K562 (cell line): Measurements from ENCODE around the gene CSTPP1. TPM values are rescaled to one million over a fixed set of nuclear protein-coding genes. Genes with fewer than 3 reads are reported as not detected.

Experiments
- ATAC-seq: fragments of 200-7000 bp; cut with Tn5 transposase; 3 replicates; pipeline ENCODE4 v1.9.1; 2020; ENCODE audit warnings: moderate library complexity
- BruUV-seq: library from RNA; stranded (reverse); fragments of 400-500 nt; replicated peaks from 2 replicates; lab custom pipeline; 2021; lab: Mats Ljungman, UMichigan
- CTCF ChIA-PET: fragments of 300-600 bp; formaldehyde crosslinking; extraction: SDS; loops from one replicate; lab custom pipeline; 2021; ENCODE audit warnings: low intra/inter-chr PET ratio; lab: Yijun Ruan, JAX
- POLR2A ChIA-PET: fragments of 300-600, 350-650 bp; sonication (Branson Sonifier 250); formaldehyde crosslinking; extraction: SDS; loops from one replicate; lab custom pipeline; 2021; ENCODE audit warnings: antibody characterized with exemption, inconsistent platforms; lab: Yijun Ruan, JAX
- DNase-seq, 4 experiments: peaks; one replicate each; pipeline versions ENCODE4 v3.0.0 to v3.0.0-alpha.2; 2011 to 2018; ENCODE audit warnings: low spot score in 3 of 4, mixed read lengths in 3 of 4; ENCODE audit errors: extremely low read depth in 1 of 4
- FAIRE-seq: peaks from 2 replicates; lab custom pipeline; 2011; peaks lifted over from hg19 to GRCh38; lab: Jason Lieb, UNC
- H2AFZ ChIP-seq: 2 replicates; pipeline ENCODE4 v1.6.0; 2011; ENCODE audit warnings: low read depth, low read length, control low read depth, inconsistent platforms
- H3K27ac ChIP-seq: fragments of 200-600 bp; 3 replicates; pipeline ENCODE4 v1.8.0; 2011; ENCODE audit warnings: low read depth, mild to moderate bottlenecking, control low read depth, inconsistent platforms, low read length, moderate library complexity, mixed read lengths; ENCODE audit errors: extremely low read depth
- H3K27me3 ChIP-seq, 2 experiments: fragments of 300-600 bp in 1 of 2; 2 replicates in 1 of 2; 3 replicates in 1 of 2; pipeline versions ENCODE4 v1.6.0 to v1.8.0; 2011; ENCODE audit warnings: inconsistent platforms in 2 of 2, low read length in 2 of 2, mild to moderate bottlenecking in 1 of 2, mixed read lengths in 1 of 2, moderate library complexity in 1 of 2; ENCODE audit not compliant: control insufficient read depth in 2 of 2, insufficient read depth in 2 of 2
- H3K36me3 ChIP-seq: fragments of 300-600 bp; 3 replicates; pipeline ENCODE4 v1.8.0; 2011; ENCODE audit warnings: mild to moderate bottlenecking, low read length, inconsistent platforms; ENCODE audit not compliant: control insufficient read depth, insufficient read depth
- H3K4me1 ChIP-seq, 2 experiments: fragments of 200-600 bp in 1 of 2; replicated peaks in 1 of 2; 2 replicates in 1 of 2; 3 replicates in 1 of 2; pipeline versions ENCODE4 v1.5.1 to v1.8.0; 2011; ENCODE audit warnings: inconsistent platforms in 2 of 2, low read length in 2 of 2, mild to moderate bottlenecking in 1 of 2, mixed read lengths in 1 of 2, moderate library complexity in 1 of 2; ENCODE audit not compliant: control insufficient read depth in 2 of 2, insufficient read depth in 2 of 2
- H3K4me2 ChIP-seq: 2 replicates; pipeline ENCODE4 v1.6.1; 2011; ENCODE audit warnings: low read length, control low read depth, inconsistent platforms, mixed read lengths; ENCODE audit not compliant: insufficient read depth
- H3K4me3 ChIP-seq: fragments of 200-600 bp; sonication (generic), shearing (Covaris generic); 2 replicates; pipeline ENCODE4 v1.5.1; 2016; ENCODE audit warnings: control low read depth, inconsistent platforms
- H3K79me2 ChIP-seq: fragments of 200-600 bp; 3 replicates; pipeline ENCODE4 v1.8.0; 2011; ENCODE audit warnings: low read length, inconsistent platforms; ENCODE audit not compliant: control insufficient read depth, insufficient read depth
- H3K9ac ChIP-seq, 2 experiments: 2 replicates each; pipeline versions ENCODE4 v1.6.0 to v1.6.1; 2011; ENCODE audit warnings: low read depth in 2 of 2, low read length in 2 of 2, control low read depth in 1 of 2, inconsistent platforms in 1 of 2, mild to moderate bottlenecking in 1 of 2, mixed read lengths in 1 of 2; ENCODE audit not compliant: insufficient read depth in 1 of 2
- H3K9me1 ChIP-seq: one replicate; pipeline ENCODE4 v1.6.0; 2011; ENCODE audit warnings: inconsistent platforms, mild to moderate bottlenecking, low read length, moderate library complexity; ENCODE audit not compliant: control insufficient read depth, insufficient read depth
- H3K9me3 ChIP-seq: replicated peaks from 2 replicates; pipeline ENCODE4 v1.5.1; 2011; ENCODE audit warnings: low read depth, low read length, inconsistent platforms; ENCODE audit not compliant: control insufficient read depth, insufficient read depth
- H4K20me1 ChIP-seq: replicated peaks from 2 replicates; pipeline ENCODE4 v1.6.1; 2011; ENCODE audit warnings: low read length, inconsistent platforms, mixed read lengths; ENCODE audit not compliant: control insufficient read depth, insufficient read depth
- IFI16 ChIP-seq: fragments of 250-450 bp; sonication (Bioruptor Pico); IDR thresholded peaks from 2 replicates; pipeline ENCODE4 v2.1.2; 2022; ENCODE audit warnings: mild to moderate bottlenecking, inconsistent platforms
- NCOA4 ChIP-seq: fragments of 450-650 bp; IDR thresholded peaks from 2 replicates; pipeline ENCODE4 v1.6.1; 2018; ENCODE audit warnings: mild to moderate bottlenecking; ENCODE audit not compliant: partially characterized antibody
- POLR2G ChIP-seq: fragments of 200-400 bp; formaldehyde crosslinking; IDR thresholded peaks from 2 replicates; pipeline ENCODE4 v1.6.1; 2017; ENCODE audit warnings: low read depth, mild to moderate bottlenecking, antibody characterized with exemption, low read length, moderate library complexity
- SETDB1 ChIP-seq: IDR thresholded peaks from one replicate; pipeline ENCODE4 v1.6.1; 2012; ENCODE audit warnings: low read length, control low read depth, inconsistent platforms
- SPI1 ChIP-seq: IDR thresholded peaks from 2 replicates; pipeline ENCODE4 v1.6.1; 2011; ENCODE audit warnings: low read depth, low read length, control low read depth, borderline replicate concordance
- TCFL5 ChIP-seq: fragments of 250-450 bp; sonication (Bioruptor Pico); conservative IDR thresholded peaks from 2 replicates; pipeline ENCODE4 v1.6.1; 2021; ENCODE audit warnings: mild to moderate bottlenecking, moderate library complexity, matching md5 sums
- WGBS: fragments of 100-300 bp; shearing (Covaris generic); methylation state at CpG from one replicate; pipeline ENCODE4 v1.1.6; 2016; ENCODE audit warnings: low coverage, mixed read lengths; ENCODE audit not compliant: insufficient coverage; ENCODE audit errors: missing lambda C conversion rate; 5-methylcytosine and 5-hydroxymethylcytosine counted together
- in situ Hi-C: fragments of 300-500 bp; cut with MboI; formaldehyde crosslinking; loops from 4 replicates; pipeline ENCODE4 v1.15.0; 2018; ENCODE audit warnings: inconsistent platforms, mixed read lengths
- intact Hi-C: fragments of 100-400 bp; cut with micrococcal nuclease; formaldehyde crosslinking; loops from 2 replicates; pipeline ENCODE4 v1.14.2; 2022
- polyA plus RNA-seq, 8 experiments: library from polyadenylated mRNA; depleted of rRNA in 4 of 8; stranded (reverse) in 5 of 8; unstranded in 3 of 8; fragments of >200 nt; fragmentation: Nextera tagmentation in 2 of 8; fragmentation: Illumina TruSeq in 1 of 8; extraction: Ambion mirVana in 2 of 8; extraction: Trizol in 1 of 8; gene quantifications; 2 replicates each; pipeline versions ENCODE4 v1.2.1 to v1.2.3, GENCODE V29; 2011 to 2014; ENCODE audit warnings: inconsistent platforms in 1 of 8, missing spikeins in 1 of 8
- total RNA-seq, 7 experiments: library from RNA; depleted of rRNA in 6 of 7; stranded (reverse); fragments of >200 nt in 6 of 7; fragmentation: Illumina TruSeq in 2 of 7; extraction: Trizol in 2 of 7; gene quantifications; 2 replicates each; pipeline versions ENCODE4 v1.2.1 to v1.2.3, GENCODE V29; 2011 to 2021; ENCODE audit warnings: low replicate concordance in 1 of 7
- TF ChIP-seq, protein P1 (sequence below): fragments of 450-650 bp; IDR thresholded peaks from 2 replicates; pipeline ENCODE4 v1.6.1; 2016; ENCODE audit warnings: mild to moderate bottlenecking, moderate library complexity

The CSTPP1 gene
- total and polyA plus RNA-seq, 9 of the 15 experiments (the other 6 are each of a cell fraction or from before 2014, with no cell fraction given) = 6.5 to 17.8 (median 9.2) TPM

DNA sequence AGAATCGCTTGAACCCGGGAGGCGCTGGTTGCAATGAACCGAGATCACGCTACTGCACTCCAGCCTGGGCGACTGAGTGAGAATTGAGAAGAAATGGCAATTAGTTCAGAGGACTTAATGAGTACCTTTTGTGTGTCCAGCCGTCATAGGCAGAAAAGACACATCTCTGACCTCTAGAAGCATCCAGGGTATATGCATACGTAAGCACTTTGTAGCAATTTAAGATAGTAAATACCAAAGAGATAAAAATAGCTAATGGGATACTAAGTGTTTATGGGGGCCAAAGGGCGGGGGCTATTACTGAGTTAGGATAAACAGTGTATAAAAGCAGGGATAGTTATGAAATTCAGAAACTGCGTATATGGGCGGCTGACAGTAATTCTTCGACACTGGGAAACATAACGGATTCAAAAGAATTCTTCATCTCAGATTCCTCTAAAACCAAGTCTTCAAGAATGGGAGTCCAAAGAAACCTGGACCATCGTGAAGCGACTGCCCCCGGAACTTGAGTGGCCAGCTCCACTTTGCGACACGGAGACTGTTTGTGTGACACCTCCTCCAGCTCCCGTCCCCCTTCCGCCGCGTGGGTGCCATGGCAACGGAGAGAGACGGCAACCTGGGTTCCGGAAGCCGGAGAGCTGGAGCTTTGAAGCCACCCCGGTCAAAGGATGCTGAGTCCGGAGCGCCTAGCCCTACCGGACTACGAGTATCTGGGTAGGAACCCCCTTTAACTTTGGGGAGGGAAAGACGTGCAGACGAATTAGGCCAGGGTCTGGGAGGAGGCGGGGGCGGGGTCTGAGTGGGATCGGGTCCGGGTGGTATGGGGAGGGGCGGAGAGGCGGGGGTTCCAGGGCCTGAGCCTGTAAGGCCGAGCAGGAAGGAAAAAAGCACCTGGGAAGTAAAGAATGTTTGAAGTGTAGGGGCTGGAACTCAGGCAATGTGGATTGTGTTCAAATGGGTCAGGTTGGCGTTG is at the start of gene CSTPP1 (continued):
- TF ChIP-seq POLR2G = peak; percentile 67
- no peak for TF ChIP-seq NCOA4
- TF ChIP-seq, all 486 proteins: peak for 108

DNA sequence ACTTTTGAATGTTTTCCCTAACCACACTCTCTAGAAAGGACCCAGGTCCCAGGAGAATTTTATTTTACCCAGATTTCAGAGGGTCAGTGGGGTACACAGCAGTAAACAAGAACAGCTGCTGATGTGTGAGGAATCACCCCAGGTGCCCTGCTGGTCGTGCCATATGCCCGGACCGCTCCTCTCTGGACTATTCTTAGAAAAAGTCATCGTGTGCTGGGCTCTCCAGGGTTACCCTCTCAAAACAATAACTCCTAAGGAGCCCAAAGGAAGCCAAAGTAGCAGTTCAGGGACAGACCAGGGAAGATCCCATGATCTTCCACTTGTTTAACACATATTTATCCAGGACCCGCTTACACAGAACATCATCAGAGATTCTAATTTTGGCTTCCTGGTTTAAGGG is 47.9 kb upstream of the CSTPP1 start:
- Histone ChIP-seq H3K9me3 (no peaks in the 10 kb centered on the region), H3K27ac (no peak overlapping the region), H3K9ac (no peak overlapping the region), H2AFZ (no peak overlapping the region), H3K4me3 (no peak overlapping the region)
- TF ChIP-seq SPI1 = no peak
- no peak for TF ChIP-seq SETDB1
- TF ChIP-seq TCFL5 (CRISPR knock-in tag) = no peak
- no peak for TF ChIP-seq IFI16 (CRISPR knock-in tag)
- TF ChIP-seq, protein P1, sequence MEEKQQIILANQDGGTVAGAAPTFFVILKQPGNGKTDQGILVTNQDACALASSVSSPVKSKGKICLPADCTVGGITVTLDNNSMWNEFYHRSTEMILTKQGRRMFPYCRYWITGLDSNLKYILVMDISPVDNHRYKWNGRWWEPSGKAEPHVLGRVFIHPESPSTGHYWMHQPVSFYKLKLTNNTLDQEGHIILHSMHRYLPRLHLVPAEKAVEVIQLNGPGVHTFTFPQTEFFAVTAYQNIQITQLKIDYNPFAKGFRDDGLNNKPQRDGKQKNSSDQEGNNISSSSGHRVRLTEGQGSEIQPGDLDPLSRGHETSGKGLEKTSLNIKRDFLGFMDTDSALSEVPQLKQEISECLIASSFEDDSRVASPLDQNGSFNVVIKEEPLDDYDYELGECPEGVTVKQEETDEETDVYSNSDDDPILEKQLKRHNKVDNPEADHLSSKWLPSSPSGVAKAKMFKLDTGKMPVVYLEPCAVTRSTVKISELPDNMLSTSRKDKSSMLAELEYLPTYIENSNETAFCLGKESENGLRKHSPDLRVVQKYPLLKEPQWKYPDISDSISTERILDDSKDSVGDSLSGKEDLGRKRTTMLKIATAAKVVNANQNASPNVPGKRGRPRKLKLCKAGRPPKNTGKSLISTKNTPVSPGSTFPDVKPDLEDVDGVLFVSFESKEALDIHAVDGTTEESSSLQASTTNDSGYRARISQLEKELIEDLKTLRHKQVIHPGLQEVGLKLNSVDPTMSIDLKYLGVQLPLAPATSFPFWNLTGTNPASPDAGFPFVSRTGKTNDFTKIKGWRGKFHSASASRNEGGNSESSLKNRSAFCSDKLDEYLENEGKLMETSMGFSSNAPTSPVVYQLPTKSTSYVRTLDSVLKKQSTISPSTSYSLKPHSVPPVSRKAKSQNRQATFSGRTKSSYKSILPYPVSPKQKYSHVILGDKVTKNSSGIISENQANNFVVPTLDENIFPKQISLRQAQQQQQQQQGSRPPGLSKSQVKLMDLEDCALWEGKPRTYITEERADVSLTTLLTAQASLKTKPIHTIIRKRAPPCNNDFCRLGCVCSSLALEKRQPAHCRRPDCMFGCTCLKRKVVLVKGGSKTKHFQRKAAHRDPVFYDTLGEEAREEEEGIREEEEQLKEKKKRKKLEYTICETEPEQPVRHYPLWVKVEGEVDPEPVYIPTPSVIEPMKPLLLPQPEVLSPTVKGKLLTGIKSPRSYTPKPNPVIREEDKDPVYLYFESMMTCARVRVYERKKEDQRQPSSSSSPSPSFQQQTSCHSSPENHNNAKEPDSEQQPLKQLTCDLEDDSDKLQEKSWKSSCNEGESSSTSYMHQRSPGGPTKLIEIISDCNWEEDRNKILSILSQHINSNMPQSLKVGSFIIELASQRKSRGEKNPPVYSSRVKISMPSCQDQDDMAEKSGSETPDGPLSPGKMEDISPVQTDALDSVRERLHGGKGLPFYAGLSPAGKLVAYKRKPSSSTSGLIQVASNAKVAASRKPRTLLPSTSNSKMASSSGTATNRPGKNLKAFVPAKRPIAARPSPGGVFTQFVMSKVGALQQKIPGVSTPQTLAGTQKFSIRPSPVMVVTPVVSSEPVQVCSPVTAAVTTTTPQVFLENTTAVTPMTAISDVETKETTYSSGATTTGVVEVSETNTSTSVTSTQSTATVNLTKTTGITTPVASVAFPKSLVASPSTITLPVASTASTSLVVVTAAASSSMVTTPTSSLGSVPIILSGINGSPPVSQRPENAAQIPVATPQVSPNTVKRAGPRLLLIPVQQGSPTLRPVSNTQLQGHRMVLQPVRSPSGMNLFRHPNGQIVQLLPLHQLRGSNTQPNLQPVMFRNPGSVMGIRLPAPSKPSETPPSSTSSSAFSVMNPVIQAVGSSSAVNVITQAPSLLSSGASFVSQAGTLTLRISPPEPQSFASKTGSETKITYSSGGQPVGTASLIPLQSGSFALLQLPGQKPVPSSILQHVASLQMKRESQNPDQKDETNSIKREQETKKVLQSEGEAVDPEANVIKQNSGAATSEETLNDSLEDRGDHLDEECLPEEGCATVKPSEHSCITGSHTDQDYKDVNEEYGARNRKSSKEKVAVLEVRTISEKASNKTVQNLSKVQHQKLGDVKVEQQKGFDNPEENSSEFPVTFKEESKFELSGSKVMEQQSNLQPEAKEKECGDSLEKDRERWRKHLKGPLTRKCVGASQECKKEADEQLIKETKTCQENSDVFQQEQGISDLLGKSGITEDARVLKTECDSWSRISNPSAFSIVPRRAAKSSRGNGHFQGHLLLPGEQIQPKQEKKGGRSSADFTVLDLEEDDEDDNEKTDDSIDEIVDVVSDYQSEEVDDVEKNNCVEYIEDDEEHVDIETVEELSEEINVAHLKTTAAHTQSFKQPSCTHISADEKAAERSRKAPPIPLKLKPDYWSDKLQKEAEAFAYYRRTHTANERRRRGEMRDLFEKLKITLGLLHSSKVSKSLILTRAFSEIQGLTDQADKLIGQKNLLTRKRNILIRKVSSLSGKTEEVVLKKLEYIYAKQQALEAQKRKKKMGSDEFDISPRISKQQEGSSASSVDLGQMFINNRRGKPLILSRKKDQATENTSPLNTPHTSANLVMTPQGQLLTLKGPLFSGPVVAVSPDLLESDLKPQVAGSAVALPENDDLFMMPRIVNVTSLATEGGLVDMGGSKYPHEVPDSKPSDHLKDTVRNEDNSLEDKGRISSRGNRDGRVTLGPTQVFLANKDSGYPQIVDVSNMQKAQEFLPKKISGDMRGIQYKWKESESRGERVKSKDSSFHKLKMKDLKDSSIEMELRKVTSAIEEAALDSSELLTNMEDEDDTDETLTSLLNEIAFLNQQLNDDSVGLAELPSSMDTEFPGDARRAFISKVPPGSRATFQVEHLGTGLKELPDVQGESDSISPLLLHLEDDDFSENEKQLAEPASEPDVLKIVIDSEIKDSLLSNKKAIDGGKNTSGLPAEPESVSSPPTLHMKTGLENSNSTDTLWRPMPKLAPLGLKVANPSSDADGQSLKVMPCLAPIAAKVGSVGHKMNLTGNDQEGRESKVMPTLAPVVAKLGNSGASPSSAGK = no peak
- TF ChIP-seq, all 486 proteins: peak for 0
- Histone ChIP-seq H3K9me1 (no peaks in the 10 kb centered on the region), H3K4me2 (no peak overlapping the region), H3K36me3 (no peaks in the 10 kb centered on the region), H3K4me1 (peaks cover 0 to 11% of the 10 kb centered on the region in 2 experiments; a peak in 3 of 5 replicates), H3K79me2 (no peaks in the 10 kb centered on the region), H3K27me3 (peaks cover 18 to 41% of the 10 kb centered on the region in 2 experiments), H4K20me1 (no peaks in the 10 kb centered on the region)
- FAIRE-seq (no peak), ATAC-seq (no peak), DNase-seq (no peak)
- in situ Hi-C loops = loop anchor here (5.0 to 10.0 kb wide), 2 partner anchors 274 to 466 kb away; partner anchors contain the start of gene MYBPC3
- POLR2A ChIA-PET = interaction anchor here (1.0 kb wide), 1 partner anchor 48 kb away, joined by 3 read pairs; the partner anchor contains the start of gene CSTPP1
- BruUV-seq = no TSS peak
- CTCF ChIA-PET = interaction anchor here (3.1 to 4.6 kb wide), 2 partner anchors 264 to 272 kb away, joined by 27 to 35 read pairs; no protein-coding TSS in a partner anchor
- intact Hi-C loops = loop anchor here (1.0 to 10.0 kb wide), 5 partner anchors 214 to 566 kb away; partner anchors contain the start of gene MYBPC3
- 18% methylated on average over 5 of the region's 5 CpGs for WGBS
